Karpas-422 (cell line): ENCODE results near the gene NFATC1. TPM values are rescaled to one million over a fixed set of nuclear protein-coding genes. Genes with fewer than 3 reads are reported as not detected.

Experiments
- DNase-seq: peaks from one replicate; pipeline ENCODE4 v3.0.0-alpha.2; 2015
- H2AFZ ChIP-seq: fragments of 200-600 bp; sonication (generic); 2 replicates; pipeline ENCODE4 v1.6.1; 2014; ENCODE audit warnings: antibody characterized with exemption, low read length, mixed read lengths
- H3K27ac ChIP-seq: fragments of 200-600 bp; sonication (generic); 2 replicates; pipeline ENCODE4 v1.5.1; 2014; ENCODE audit warnings: mild to moderate bottlenecking, low read length, moderate library complexity
- H3K27me3 ChIP-seq: fragments of 200-600 bp; sonication (generic); 2 replicates; pipeline ENCODE4 v1.6.1; 2014; ENCODE audit warnings: low read length, mixed read lengths
- H3K36me3 ChIP-seq: fragments of 200-600 bp; sonication (generic); 2 replicates; pipeline ENCODE4 v1.6.1; 2014; ENCODE audit warnings: low read length, mixed read lengths; ENCODE audit not compliant: insufficient read depth
- H3K4me1 ChIP-seq: fragments of 200-600 bp; sonication (generic); 2 replicates; pipeline ENCODE4 v1.6.1; 2014; ENCODE audit warnings: mild to moderate bottlenecking, low read length, mixed read lengths
- H3K4me2 ChIP-seq: fragments of 200-600 bp; sonication (generic); 2 replicates; pipeline ENCODE4 v1.6.1; 2014; ENCODE audit warnings: low read length, low read depth, mild to moderate bottlenecking; ENCODE audit not compliant: poor library complexity, severe bottlenecking
- H3K4me3 ChIP-seq: fragments of 200-600 bp; sonication (generic); 2 replicates; pipeline ENCODE4 v1.5.1; 2014; ENCODE audit warnings: mild to moderate bottlenecking, antibody characterized with exemption, low read length, mixed read lengths
- H3K79me2 ChIP-seq: fragments of 200-600 bp; sonication (generic); 2 replicates; pipeline ENCODE4 v1.6.1; 2014; ENCODE audit warnings: mild to moderate bottlenecking, low read length, mixed read lengths
- H3K9ac ChIP-seq: fragments of 200-600 bp; sonication (generic); 2 replicates; pipeline ENCODE4 v1.6.0; 2014; ENCODE audit warnings: low read length
- H3K9me2 ChIP-seq: fragments of 200-600 bp; sonication (generic), shearing (Covaris generic); replicated peaks from 2 replicates; pipeline ENCODE4 v1.6.0; 2014; ENCODE audit warnings: mild to moderate bottlenecking, low read length, moderate library complexity; ENCODE audit not compliant: insufficient read depth
- H3K9me3 ChIP-seq: fragments of 300-700, 200-600 bp; sonication (generic); 2 replicates; pipeline ENCODE4 v1.6.1; 2014; ENCODE audit warnings: low read length, mixed read lengths
- H4K20me1 ChIP-seq: fragments of 200-600 bp; sonication (generic); 2 replicates; pipeline ENCODE4 v1.6.1; 2014; ENCODE audit warnings: mild to moderate bottlenecking, antibody characterized with exemption, low read length, low read depth; ENCODE audit not compliant: insufficient read depth
- small RNA-seq: library from RNA; depleted of rRNA; stranded (forward); fragments of <200 nt; gene quantifications from one replicate; pipeline ENCODE3, GENCODE V24; 2014
- total RNA-seq: library from RNA; depleted of rRNA; stranded (reverse); fragments of >200 nt; shearing (Covaris generic); gene quantifications from 2 replicates; pipeline ENCODE4 v1.2.3, GENCODE V29; 2014; ENCODE audit warnings: low replicate concordance

NFATC1 gene
- total RNA-seq, 1 experiment from 2014 or later = 46.1 TPM

GRCh38 chr18:79574938-79575525 is 179.3 kb downstream of the NFATC1 start:
- no peaks in the 10 kb centered on the region for H4K20me1 ChIP-seq
- no peak overlapping the region for H3K4me2 ChIP-seq
- no peak overlapping the region for H3K9ac ChIP-seq
- H2AFZ ChIP-seq = no peak overlapping the region
- H3K4me3 ChIP-seq = no peak overlapping the region
- H3K4me1 ChIP-seq = no peaks in the 10 kb centered on the region
- no peaks in the 10 kb centered on the region for H3K79me2 ChIP-seq
- no peak for DNase-seq
- H3K9me3 ChIP-seq = peaks cover 8% of the 10 kb centered on the region
- H3K36me3 ChIP-seq = no peaks in the 10 kb centered on the region
- no peaks in the 10 kb centered on the region for H3K9me2 ChIP-seq
- H3K27ac ChIP-seq = no peak overlapping the region
- H3K27me3 ChIP-seq = no peaks in the 10 kb centered on the region; the same call in 1 of the 2 replicates

- no peak overlapping the region for H3K4me2 ChIP-seq
- no peaks in the 10 kb centered on the region for H3K79me2 ChIP-seq
- H3K27ac ChIP-seq = no peak overlapping the region
- H3K4me3 ChIP-seq = no peak overlapping the region
- no peaks in the 10 kb centered on the region for H3K4me1 ChIP-seq
- DNase-seq = no peak
- H3K27me3 ChIP-seq = no peaks in the 10 kb centered on the region; the same call in 1 of the 2 replicates
- no peaks in the 10 kb centered on the region for H3K36me3 ChIP-seq
- no peaks in the 10 kb centered on the region for H3K9me2 ChIP-seq
- H2AFZ ChIP-seq = no peak overlapping the region
- peaks cover 8% of the 10 kb centered on the region for H3K9me3 ChIP-seq
- H4K20me1 ChIP-seq = no peaks in the 10 kb centered on the region
- H3K9ac ChIP-seq = no peak overlapping the region
Observed at GRCh38 chr18:79575891-79576685, 180.4 kb downstream of the NFATC1 start.

GRCh38 chr18:79576686-79577351 is 181.1 kb downstream of the NFATC1 start:
- Histone ChIP-seq H3K4me3 (no peak overlapping the region), H2AFZ (no peak overlapping the region), H3K27ac (no peak overlapping the region), H4K20me1 (no peaks in the 10 kb centered on the region), H3K36me3 (no peaks in the 10 kb centered on the region), H3K9ac (no peak overlapping the region), H3K9me3 (peaks cover 8% of the 10 kb centered on the region), H3K27me3 (no peaks in the 10 kb centered on the region; the same call in 1 of the 2 replicates), H3K9me2 (no peaks in the 10 kb centered on the region), H3K79me2 (no peaks in the 10 kb centered on the region), H3K4me2 (no peak overlapping the region), H3K4me1 (no peaks in the 10 kb centered on the region)
- no peak for DNase-seq

GRCh38 chr18:79577451-79578395 is 182.0 kb downstream of the NFATC1 start:
- Histone ChIP-seq H4K20me1 (no peaks in the 10 kb centered on the region), H3K79me2 (no peaks in the 10 kb centered on the region), H3K4me3 (no peak overlapping the region), H2AFZ (no peak overlapping the region), H3K9me2 (no peaks in the 10 kb centered on the region), H3K27me3 (no peaks in the 10 kb centered on the region; the same call in 1 of the 2 replicates), H3K36me3 (no peaks in the 10 kb centered on the region), H3K9ac (no peak overlapping the region), H3K27ac (no peak overlapping the region), H3K4me1 (no peaks in the 10 kb centered on the region), H3K4me2 (no peak overlapping the region), H3K9me3 (peaks cover 8% of the 10 kb centered on the region)
- DNase-seq = no peak

GRCh38 chr18:79578396-79579260 is 182.9 kb downstream of the NFATC1 start:
- Histone ChIP-seq H3K4me2 (no peak overlapping the region), H2AFZ (no peak overlapping the region), H3K4me1 (no peaks in the 10 kb centered on the region), H3K79me2 (no peaks in the 10 kb centered on the region), H4K20me1 (no peaks in the 10 kb centered on the region), H3K27me3 (no peaks in the 10 kb centered on the region), H3K9ac (no peak overlapping the region), H3K27ac (no peak overlapping the region), H3K36me3 (no peaks in the 10 kb centered on the region), H3K4me3 (no peak overlapping the region), H3K9me2 (no peaks in the 10 kb centered on the region), H3K9me3 (no peaks in the 10 kb centered on the region; the same call in 1 of the 2 replicates)
- no peak for DNase-seq

Small RNAs within 50 kb of the gene (small RNA-seq; reads per million reads assigned to genes)
- 0.16 reads per million for gene AC018445.2
